ENCODE results near the gene S100A7A. TPM values are rescaled to one million over a fixed set of nuclear protein-coding genes. Genes with fewer than 3 reads are reported as not detected.

Gene S100A7A
- total RNA-seq, 1 donor from 2014 or later, result not detected

DNA sequence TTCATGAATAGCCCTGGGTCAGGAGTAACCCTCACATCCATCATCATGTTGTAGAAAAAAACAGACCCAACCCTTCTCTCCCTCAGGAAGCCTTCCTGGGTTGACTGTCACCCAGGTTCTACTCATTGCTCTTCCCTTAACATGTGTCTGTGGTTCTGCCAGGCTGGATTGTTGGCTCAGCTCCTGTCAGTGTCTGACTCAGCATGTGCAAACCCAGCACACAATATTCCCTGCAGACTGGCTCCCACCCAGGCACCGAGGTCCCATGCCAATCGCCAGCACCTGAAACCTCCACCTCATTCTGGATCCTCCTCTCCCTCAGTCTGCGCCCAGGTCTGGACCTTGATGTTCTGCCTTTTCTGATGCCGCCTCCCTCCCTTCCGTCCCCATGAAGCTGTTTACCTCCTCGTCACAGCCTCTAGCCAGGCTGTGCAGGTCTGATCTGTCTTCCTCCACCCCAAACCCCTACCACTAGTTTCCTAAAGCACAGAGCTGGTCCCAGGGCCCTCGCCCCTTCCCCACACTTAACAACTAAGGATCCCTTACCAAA lies 21.1 kb upstream of the S100A7A start:
- no peak overlapping the region for H2AFZ ChIP-seq (ENCODE audit: low read depth, low read length)

DNA sequence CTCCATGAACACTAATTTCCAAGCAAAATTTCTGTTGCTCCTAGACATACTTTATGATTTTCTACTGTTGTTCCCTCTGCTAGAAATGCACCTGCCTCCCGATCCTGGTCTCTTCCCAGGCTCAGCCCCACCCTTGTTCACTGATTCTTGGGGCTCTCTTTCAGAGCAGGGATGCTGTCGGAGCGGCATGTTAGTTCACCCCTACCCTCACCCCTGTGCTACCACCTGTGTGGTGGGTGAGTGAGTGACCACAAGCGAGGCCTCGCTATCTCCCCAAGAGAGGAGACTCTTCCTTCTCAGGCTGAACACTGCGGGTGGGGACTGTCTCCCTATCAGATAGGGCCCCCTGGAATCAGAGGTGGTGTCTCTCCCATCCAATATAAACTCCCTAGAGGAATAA lies 20.5 kb upstream of the S100A7A start:
- Histone ChIP-seq H3K9ac (ENCODE audit: low read length) (no peak overlapping the region), H3K4me1 (ENCODE audit: insufficient read depth, low read length) (no peaks in the 10 kb centered on the region), H3K4me2 (ENCODE audit: low read length) (no peak overlapping the region), H3K27me3 (ENCODE audit: insufficient read depth, low read length) (no peaks in the 10 kb centered on the region), H3K79me2 (ENCODE audit: insufficient read depth, low read length) (no peaks in the 10 kb centered on the region), H2AFZ (ENCODE audit: low read depth, low read length) (no peak overlapping the region), H3K27ac (ENCODE audit: low read depth, low read length) (no peak overlapping the region), H3K36me3 (ENCODE audit: insufficient read depth, low read length) (no peaks in the 10 kb centered on the region), H4K20me1 (ENCODE audit: insufficient read depth, low read length) (no peaks in the 10 kb centered on the region), H3K4me3 (ENCODE audit: insufficient read depth, low read depth, low read length) (no peak overlapping the region), H3K9me3 (ENCODE audit: insufficient read depth, low read depth, low read length) (no peaks in the 10 kb centered on the region)
- TF ChIP-seq, protein P1, sequence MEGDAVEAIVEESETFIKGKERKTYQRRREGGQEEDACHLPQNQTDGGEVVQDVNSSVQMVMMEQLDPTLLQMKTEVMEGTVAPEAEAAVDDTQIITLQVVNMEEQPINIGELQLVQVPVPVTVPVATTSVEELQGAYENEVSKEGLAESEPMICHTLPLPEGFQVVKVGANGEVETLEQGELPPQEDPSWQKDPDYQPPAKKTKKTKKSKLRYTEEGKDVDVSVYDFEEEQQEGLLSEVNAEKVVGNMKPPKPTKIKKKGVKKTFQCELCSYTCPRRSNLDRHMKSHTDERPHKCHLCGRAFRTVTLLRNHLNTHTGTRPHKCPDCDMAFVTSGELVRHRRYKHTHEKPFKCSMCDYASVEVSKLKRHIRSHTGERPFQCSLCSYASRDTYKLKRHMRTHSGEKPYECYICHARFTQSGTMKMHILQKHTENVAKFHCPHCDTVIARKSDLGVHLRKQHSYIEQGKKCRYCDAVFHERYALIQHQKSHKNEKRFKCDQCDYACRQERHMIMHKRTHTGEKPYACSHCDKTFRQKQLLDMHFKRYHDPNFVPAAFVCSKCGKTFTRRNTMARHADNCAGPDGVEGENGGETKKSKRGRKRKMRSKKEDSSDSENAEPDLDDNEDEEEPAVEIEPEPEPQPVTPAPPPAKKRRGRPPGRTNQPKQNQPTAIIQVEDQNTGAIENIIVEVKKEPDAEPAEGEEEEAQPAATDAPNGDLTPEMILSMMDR (IDR thresholded peaks at IDR 0.05; ENCODE audit: insufficient read depth, low read depth, low read length), result no peak
- TF ChIP-seq EZH2 (IDR thresholded peaks at IDR 0.05; ENCODE audit: insufficient read depth, low read length), result no peak
- Mint-ChIP-seq H3K4me1 (ENCODE audit: low read depth, unreplicated experiment) (no peaks in the 10 kb centered on the region), H3K36me3 (ENCODE audit: low read depth, unreplicated experiment) (no peaks in the 10 kb centered on the region), H3K4me3 (ENCODE audit: unreplicated experiment) (no peak overlapping the region), H3K9me3 (ENCODE audit: unreplicated experiment) (no peaks in the 10 kb centered on the region), H3K27ac (ENCODE audit: unreplicated experiment) (no peak overlapping the region), H3K27me3 (ENCODE audit: low read depth, unreplicated experiment) (peaks cover 68% of the 10 kb centered on the region)
- no peak for FAIRE-seq
- DNase-seq (ENCODE audit: low read depth), result no peak

More for the DNA sequence above, 21.1 kb upstream of the S100A7A start:
- no peaks in the 10 kb centered on the region for H3K9me3 ChIP-seq (ENCODE audit: insufficient read depth, low read depth, low read length)
- H3K9ac ChIP-seq (ENCODE audit: low read length), result no peak overlapping the region
- H3K4me2 ChIP-seq (ENCODE audit: low read length), result no peak overlapping the region
- H3K27me3 ChIP-seq (ENCODE audit: insufficient read depth, low read length), result no peaks in the 10 kb centered on the region
- H3K4me3 ChIP-seq (ENCODE audit: insufficient read depth, low read depth, low read length), result no peak overlapping the region
- H3K27ac ChIP-seq (ENCODE audit: low read depth, low read length), result no peak overlapping the region
- no peak for TF ChIP-seq EZH2 (IDR thresholded peaks at IDR 0.05; ENCODE audit: insufficient read depth, low read length)
- TF ChIP-seq, protein P1 (IDR thresholded peaks at IDR 0.05; ENCODE audit: insufficient read depth, low read depth, low read length), result no peak
- Mint-ChIP-seq H3K27me3 (ENCODE audit: low read depth, unreplicated experiment) (peaks cover 69% of the 10 kb centered on the region), H3K9me3 (ENCODE audit: unreplicated experiment) (no peaks in the 10 kb centered on the region), H3K36me3 (ENCODE audit: low read depth, unreplicated experiment) (no peaks in the 10 kb centered on the region), H3K27ac (ENCODE audit: unreplicated experiment) (no peak overlapping the region), H3K4me3 (ENCODE audit: unreplicated experiment) (no peak overlapping the region), H3K4me1 (ENCODE audit: low read depth, unreplicated experiment) (no peaks in the 10 kb centered on the region)
- no peaks in the 10 kb centered on the region for H3K79me2 ChIP-seq (ENCODE audit: insufficient read depth, low read length)
- FAIRE-seq (no peak), DNase-seq (ENCODE audit: low read depth) (no peak)
- H4K20me1 ChIP-seq (ENCODE audit: insufficient read depth, low read length), result no peaks in the 10 kb centered on the region
- no peaks in the 10 kb centered on the region for H3K36me3 ChIP-seq (ENCODE audit: insufficient read depth, low read length)
- no peaks in the 10 kb centered on the region for H3K4me1 ChIP-seq (ENCODE audit: insufficient read depth, low read length)

- Histone ChIP-seq H3K9me3 (ENCODE audit: insufficient read depth, low read depth, low read length) (no peaks in the 10 kb centered on the region), H3K4me2 (ENCODE audit: low read length) (no peak overlapping the region), H3K4me1 (ENCODE audit: insufficient read depth, low read length) (no peaks in the 10 kb centered on the region), H3K9ac (ENCODE audit: low read length) (no peak overlapping the region), H3K79me2 (ENCODE audit: insufficient read depth, low read length) (no peaks in the 10 kb centered on the region), H3K27ac (ENCODE audit: low read depth, low read length) (no peak overlapping the region), H4K20me1 (ENCODE audit: insufficient read depth, low read length) (no peaks in the 10 kb centered on the region), H3K4me3 (ENCODE audit: insufficient read depth, low read depth, low read length) (no peak overlapping the region), H3K27me3 (ENCODE audit: insufficient read depth, low read length) (no peaks in the 10 kb centered on the region), H2AFZ (ENCODE audit: low read depth, low read length) (no peak overlapping the region), H3K36me3 (ENCODE audit: insufficient read depth, low read length) (no peaks in the 10 kb centered on the region)
- peaks cover 62% of the 10 kb centered on the region for H3K27me3 Mint-ChIP-seq (ENCODE audit: low read depth, unreplicated experiment)
- no peaks in the 10 kb centered on the region for H3K36me3 Mint-ChIP-seq (ENCODE audit: low read depth, unreplicated experiment)
- no peak overlapping the region for H3K4me3 Mint-ChIP-seq (ENCODE audit: unreplicated experiment)
- H3K27ac Mint-ChIP-seq (ENCODE audit: unreplicated experiment), result no peak overlapping the region
- FAIRE-seq (no peak), DNase-seq (ENCODE audit: low read depth) (no peak)
- H3K4me1 Mint-ChIP-seq (ENCODE audit: low read depth, unreplicated experiment), result no peaks in the 10 kb centered on the region
- no peaks in the 10 kb centered on the region for H3K9me3 Mint-ChIP-seq (ENCODE audit: unreplicated experiment)
- TF ChIP-seq, protein P1 (IDR thresholded peaks at IDR 0.05; ENCODE audit: insufficient read depth, low read depth, low read length), result no peak
- no peak for TF ChIP-seq EZH2 (IDR thresholded peaks at IDR 0.05; ENCODE audit: insufficient read depth, low read length)
Measured at GRCh38 chr1:153396461-153396860, 19.9 kb upstream of the S100A7A start.
